Measurements from ENCODE around the gene RAP2C. TPM values are rescaled to one million over a fixed set of nuclear protein-coding genes. Genes with fewer than 3 reads are reported as not detected.

Gene RAP2C
- total RNA-seq, 4 donors from 2014 or later: 9.4 to 13.8 (median 13.6) TPM

- peak in 1 of 2 donors; percentile 55 for DNase-seq
- H3K4me1 ChIP-seq: no peaks in the 10 kb centered on the region
- ATAC-seq: peak; percentile 63 to 90
- TF ChIP-seq CTCF (IDR thresholded peaks at IDR 0.05 in 4 of 5, conservative IDR thresholded peaks at IDR 0.05 in 1 of 5) (no peak), POLR2A (IDR thresholded peaks at IDR 0.05) (no peak)
- peak overlapping the region in 1 of 4 donors; percentile 18 for H3K27ac ChIP-seq
- H3K27me3 ChIP-seq: no peaks in the 10 kb centered on the region
- in situ Hi-C loops (cut with MboI; ENCODE audit: low sequenced_read_pairs in 4 of 4) (no loop called here), intact Hi-C loops (cut with DNase I; ENCODE audit: low total_unique reads) (no loop called here)
- no peak overlapping the region for H3K4me3 ChIP-seq
- no peaks in the 10 kb centered on the region for H3K36me3 ChIP-seq
- H3K9me3 ChIP-seq: no peaks in the 10 kb centered on the region
Observed at GRCh38 chrX:132227383-132228112, 8.3 kb upstream of the RAP2C start.

- Histone ChIP-seq H3K9me3 (no peaks in the 10 kb centered on the region), H3K36me3 (no peaks in the 10 kb centered on the region), H3K27ac (no peak overlapping the region), H3K4me3 (no peak overlapping the region), H3K4me1 (no peaks in the 10 kb centered on the region), H3K27me3 (no peaks in the 10 kb centered on the region)
- ATAC-seq (no peak), DNase-seq (no peak)
- TF ChIP-seq POLR2A (IDR thresholded peaks at IDR 0.05) (no peak), CTCF (IDR thresholded peaks at IDR 0.05 in 4 of 5, conservative IDR thresholded peaks at IDR 0.05 in 1 of 5) (peak in 3 of 5 experiments; percentile 9 to 23 (median 17))
- intact Hi-C loops (cut with DNase I; ENCODE audit: low total_unique reads) (no loop called here), in situ Hi-C loops (cut with MboI; ENCODE audit: low sequenced_read_pairs in 4 of 4) (no loop called here)
Observed at GRCh38 chrX:132226169-132226568, 6.9 kb upstream of the RAP2C start.

GRCh38 chrX:132218100-132218812 lies 991 bp downstream of the RAP2C start:
- peaks cover 10 to 24% of the 10 kb centered on the region in 2 donors for H3K4me1 ChIP-seq
- H3K9me3 ChIP-seq: no peaks in the 10 kb centered on the region
- H3K27ac ChIP-seq: peak overlapping the region; percentile 94 to 96 (median 94)
- H3K27me3 ChIP-seq: no peaks in the 10 kb centered on the region
- peak; percentile 76 to 81 for DNase-seq
- ATAC-seq: peak; percentile 75 to 87
- in situ Hi-C loops (cut with MboI; ENCODE audit: low sequenced_read_pairs in 4 of 4): loop anchor here in 1 of 4 donors (25.0 kb wide), 1 partner anchor 131 kb away; no protein-coding TSS in a partner anchor
- peak overlapping the region; percentile 59 to 86 (median 72) for H3K4me3 ChIP-seq
- intact Hi-C loops (cut with DNase I; ENCODE audit: low total_unique reads): loop anchor here (2.0 kb wide), 1 partner anchor 125 kb away; no protein-coding TSS in a partner anchor
- H3K36me3 ChIP-seq: peaks cover 0 to 6% of the 10 kb centered on the region in 2 donors
- TF ChIP-seq CTCF (IDR thresholded peaks at IDR 0.05 in 4 of 5, conservative IDR thresholded peaks at IDR 0.05 in 1 of 5): no peak
- peak; percentile 62 to 69 for TF ChIP-seq POLR2A (IDR thresholded peaks at IDR 0.05)

- peak overlapping the region; percentile 65 to 86 (median 76) for H3K4me3 ChIP-seq
- peaks cover 10 to 24% of the 10 kb centered on the region in 2 donors for H3K4me1 ChIP-seq
- peaks cover 0 to 7% of the 10 kb centered on the region in 2 donors for H3K36me3 ChIP-seq
- peak; percentile 55 to 56 for ATAC-seq
- peak in 1 of 2 donors; percentile 30 for TF ChIP-seq POLR2A (IDR thresholded peaks at IDR 0.05)
- no peak for TF ChIP-seq CTCF (IDR thresholded peaks at IDR 0.05 in 4 of 5, conservative IDR thresholded peaks at IDR 0.05 in 1 of 5)
- peak overlapping the region; percentile 94 to 96 (median 94) for H3K27ac ChIP-seq
- intact Hi-C loops (cut with DNase I; ENCODE audit: low total_unique reads) (loop anchor here (2.0 kb wide), 1 partner anchor 125 kb away; no protein-coding TSS in a partner anchor), in situ Hi-C loops (cut with MboI; ENCODE audit: low sequenced_read_pairs in 4 of 4) (loop anchor here in 1 of 4 donors (25.0 kb wide), 1 partner anchor 130 kb away; no protein-coding TSS in a partner anchor)
- no peaks in the 10 kb centered on the region for H3K9me3 ChIP-seq
- H3K27me3 ChIP-seq: no peaks in the 10 kb centered on the region
- peak; percentile 44 to 52 for DNase-seq
Observed at GRCh38 chrX:132217203-132218073, 1.8 kb downstream of the RAP2C start.
